ENCODE data around the gene PTPN7.
"Not testable (repeated sequence)": the region's sequence is repeated elsewhere in the genome, so short reads cannot be mapped to it uniquely, and the experiment has no call there.

Gene PTPN7

DNA sequence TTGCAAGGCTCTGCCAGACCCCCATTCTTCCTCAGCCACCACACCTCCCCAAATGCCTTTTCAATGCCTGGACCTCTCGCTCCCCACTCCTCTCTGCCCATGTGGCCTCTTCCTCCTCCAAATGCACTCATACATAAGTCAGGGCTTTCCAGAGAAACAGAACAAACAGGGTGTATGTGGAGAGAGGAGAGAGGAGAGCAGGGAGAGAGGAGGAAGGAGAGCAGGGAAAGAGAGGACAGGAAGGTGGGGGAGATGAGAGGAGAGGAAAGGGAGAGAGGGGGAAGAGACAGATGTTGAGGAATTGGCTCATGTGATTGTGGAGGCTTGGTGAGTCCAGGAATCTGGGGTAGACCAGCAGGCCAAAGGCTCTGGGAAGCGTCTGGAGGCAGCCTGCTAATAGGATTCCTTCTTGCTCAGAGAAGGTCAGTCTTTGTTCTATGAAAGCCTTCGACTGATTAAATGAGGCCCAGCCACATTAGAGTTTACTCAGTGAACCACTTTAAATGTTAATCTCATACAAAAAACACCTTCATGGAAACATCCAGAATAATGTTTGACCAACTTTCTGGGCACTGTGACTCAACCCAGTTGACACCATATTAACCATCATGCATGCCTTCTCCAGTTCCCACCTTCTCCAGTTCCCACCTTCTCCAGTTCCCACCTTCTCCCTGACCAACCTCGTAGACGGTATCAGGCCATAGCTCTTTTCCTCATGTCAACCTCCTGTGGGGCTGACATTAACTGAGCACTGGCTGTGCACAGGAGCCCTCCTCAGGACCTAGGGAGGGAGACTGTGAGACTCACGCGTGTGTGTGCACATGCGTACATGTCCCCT, 21.9 kb upstream of the PTPN7 start:
- H3K4me3 ChIP-seq (ENCODE audit: low read length), result no peak overlapping the region
- TF ChIP-seq ZNF274 (IDR thresholded peaks at IDR 0.05; ENCODE audit: low read depth, low read length), result no peak

DNA sequence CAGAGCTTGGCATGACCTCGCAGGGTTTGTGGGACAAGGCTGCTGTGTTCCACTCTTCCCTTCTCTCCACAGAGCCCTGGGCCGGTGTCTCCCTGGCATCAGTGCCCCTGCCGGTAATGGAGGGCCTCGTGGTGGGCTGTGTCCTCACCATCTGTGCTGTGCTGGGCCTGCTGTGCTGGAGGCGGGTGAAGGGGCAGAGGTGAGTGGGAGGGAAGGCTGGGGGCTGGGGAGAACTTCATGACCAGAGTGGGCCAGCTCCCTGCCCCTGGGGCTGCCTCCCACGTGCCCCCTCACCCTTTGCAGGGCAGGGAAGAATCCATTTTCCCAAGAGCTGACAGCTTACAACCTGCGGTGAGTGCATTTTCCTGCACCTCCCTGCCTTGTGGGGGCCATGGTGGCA, 21.2 kb upstream of the PTPN7 start:
- no peak overlapping the region for H3K4me3 ChIP-seq (ENCODE audit: low read length)
- TF ChIP-seq ZNF274 (IDR thresholded peaks at IDR 0.05; ENCODE audit: low read depth, low read length), result no peak

DNA sequence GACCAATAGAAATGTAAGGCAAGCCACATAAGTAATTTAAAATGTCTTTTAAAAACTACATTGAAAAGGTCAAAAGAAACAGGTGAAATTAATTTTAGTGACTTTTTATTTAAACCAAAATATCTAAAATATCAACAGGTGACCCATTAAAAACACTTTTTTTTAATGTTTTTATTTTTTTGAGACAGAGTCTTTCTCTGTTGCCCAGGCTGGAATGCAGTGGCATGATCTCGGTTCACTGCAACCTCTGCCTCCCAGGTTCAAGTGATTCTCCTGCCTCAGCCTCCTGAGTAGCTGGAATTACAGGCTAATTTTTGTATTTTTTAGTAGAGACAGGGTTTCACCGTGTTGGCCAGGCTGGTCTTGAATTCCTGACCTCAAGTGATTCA, 20.3 kb upstream of the PTPN7 start:
- H3K4me3 ChIP-seq (ENCODE audit: low read length), result not testable (repeated sequence)

DNA sequence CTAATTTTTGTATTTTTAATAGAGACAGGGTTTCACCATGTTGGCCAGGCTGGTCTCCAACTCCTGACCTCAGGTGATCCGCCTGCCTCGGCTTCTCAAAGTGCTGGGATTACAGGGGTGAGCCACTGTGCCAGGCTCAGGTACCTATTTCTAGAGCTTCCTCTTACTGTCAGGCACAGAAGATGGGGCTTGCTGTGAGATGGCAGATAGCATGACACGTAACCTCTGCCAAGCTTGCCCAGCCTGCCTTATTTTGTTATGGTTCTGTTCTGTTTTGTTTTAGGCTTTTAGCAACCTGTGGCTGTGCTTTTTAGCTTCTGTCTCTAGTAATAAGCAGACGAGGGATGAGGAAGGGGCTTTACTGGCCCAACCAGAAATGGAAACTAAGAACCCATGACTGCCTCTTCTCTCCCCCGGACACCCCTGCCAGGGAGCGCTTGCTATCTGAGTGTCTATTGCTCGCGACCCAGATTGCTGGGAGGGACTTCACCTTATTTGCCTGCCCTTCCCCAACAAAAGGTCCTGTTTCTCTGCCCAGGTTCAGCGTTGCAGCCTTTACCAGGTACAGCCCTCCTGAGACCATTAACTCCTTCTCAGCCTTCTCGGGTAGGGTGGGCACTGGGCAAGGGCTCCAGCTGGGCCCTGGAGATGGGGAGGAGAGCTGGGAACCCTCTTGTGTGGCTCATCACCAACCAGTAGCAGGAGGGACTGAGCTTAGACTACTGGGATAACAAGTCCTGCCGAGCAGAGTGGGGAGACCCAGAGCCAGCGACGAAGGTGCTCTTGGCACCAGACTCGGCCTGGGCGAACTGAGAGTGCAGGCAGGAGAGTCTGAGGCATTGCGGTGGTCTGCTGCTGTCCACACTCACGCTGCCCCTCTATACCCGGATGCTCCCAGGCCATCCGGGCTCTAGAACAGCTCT, 19.7 kb upstream of the PTPN7 start:
- TF ChIP-seq ZNF274 (IDR thresholded peaks at IDR 0.05; ENCODE audit: low read depth, low read length), result no peak
- H3K4me3 ChIP-seq (ENCODE audit: low read length), result no peak overlapping the region

DNA sequence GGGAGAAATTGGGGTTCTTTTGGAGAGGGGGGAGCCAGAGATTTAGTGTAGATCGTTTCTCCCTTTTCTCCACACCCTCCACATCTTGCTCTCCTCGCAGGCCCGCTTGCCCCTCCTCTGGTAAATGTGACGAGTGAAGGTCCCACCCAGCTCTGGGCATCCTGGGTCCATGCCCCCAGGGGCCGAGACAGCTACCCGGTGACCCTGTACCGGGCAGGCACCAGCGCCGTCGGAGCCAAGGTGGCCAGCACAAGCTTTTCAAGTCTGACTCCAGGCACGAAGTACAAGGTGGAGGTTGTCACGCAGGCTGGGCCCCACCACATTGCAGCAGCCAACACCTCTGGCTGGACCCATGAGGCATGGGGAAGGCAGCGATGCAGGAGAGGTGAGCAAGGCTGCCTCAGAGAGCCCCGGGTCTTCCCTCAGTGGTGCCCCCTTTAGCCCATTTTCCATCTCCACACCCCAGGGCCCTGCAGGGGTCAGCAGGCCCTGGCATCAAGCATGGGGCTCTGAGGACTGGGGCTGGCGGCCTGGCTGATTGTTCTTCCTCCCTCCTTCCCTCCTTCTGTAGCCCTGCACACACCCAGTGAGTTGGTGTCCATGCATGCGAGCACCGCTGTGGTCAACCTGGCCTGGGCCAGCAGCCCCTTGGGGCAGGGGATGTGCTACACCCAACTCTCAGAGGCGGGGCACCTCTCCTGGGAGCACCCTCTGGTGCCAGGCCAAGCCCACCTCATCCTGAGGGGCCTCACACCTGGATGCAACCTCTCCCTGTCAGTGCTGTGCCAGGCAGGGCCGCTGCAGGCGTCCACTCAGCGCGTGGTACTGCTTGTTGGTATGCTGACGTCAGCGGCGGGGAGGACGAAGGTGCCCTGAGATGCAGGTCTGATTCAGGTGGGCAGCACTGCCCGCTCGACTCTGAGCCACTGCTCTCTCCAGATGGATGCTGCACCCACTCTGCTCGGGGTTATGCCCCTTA, 16.8 kb upstream of the PTPN7 start:
- H3K4me3 ChIP-seq (ENCODE audit: low read length), result no peak overlapping the region
- no peak for TF ChIP-seq ZNF274 (IDR thresholded peaks at IDR 0.05; ENCODE audit: low read depth, low read length)

DNA sequence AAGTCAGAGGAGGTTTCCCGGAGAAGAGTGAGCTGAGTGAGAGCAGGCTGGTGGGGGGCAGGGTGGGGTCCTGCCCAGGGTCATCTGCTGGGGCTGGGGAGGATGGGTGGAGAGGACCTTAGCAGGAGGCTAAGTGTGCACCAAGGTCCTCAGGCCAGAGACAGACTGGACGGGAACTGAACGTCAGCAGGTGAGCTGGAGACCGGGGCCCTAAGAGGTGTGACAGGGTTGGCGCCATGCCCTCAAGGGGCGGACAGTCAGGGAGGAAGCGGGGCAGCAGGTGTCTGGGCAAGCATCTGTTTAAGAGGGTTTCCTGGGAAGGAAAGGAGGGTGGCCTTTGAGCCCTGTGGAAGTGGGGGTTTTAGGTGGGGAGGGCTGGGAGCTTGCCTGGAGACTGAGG, 13.6 kb upstream of the PTPN7 start:
- no peak overlapping the region for H3K4me3 ChIP-seq (ENCODE audit: low read length)
- no peak for TF ChIP-seq ZNF274 (IDR thresholded peaks at IDR 0.05; ENCODE audit: low read depth, low read length)

DNA sequence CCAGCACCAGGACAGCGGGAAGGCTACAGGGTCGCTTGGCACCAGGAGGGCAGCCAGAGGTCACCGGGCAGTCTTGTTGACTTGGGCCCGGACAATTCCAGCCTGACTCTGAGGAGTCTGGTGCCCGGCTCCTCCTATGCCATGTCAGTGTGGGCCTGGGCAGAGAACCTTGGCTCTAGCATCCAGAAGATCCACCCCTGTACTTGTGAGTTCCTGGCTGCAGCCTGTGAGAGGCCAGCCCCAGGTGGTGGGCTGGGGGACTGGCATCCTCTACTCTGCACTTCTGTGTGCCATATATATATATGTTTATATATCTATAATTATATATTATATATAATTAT, 11.6 kb upstream of the PTPN7 start:
- TF ChIP-seq ZNF274 (IDR thresholded peaks at IDR 0.05; ENCODE audit: low read depth, low read length), result no peak
- no peak overlapping the region for H3K4me3 ChIP-seq (ENCODE audit: low read length)

DNA sequence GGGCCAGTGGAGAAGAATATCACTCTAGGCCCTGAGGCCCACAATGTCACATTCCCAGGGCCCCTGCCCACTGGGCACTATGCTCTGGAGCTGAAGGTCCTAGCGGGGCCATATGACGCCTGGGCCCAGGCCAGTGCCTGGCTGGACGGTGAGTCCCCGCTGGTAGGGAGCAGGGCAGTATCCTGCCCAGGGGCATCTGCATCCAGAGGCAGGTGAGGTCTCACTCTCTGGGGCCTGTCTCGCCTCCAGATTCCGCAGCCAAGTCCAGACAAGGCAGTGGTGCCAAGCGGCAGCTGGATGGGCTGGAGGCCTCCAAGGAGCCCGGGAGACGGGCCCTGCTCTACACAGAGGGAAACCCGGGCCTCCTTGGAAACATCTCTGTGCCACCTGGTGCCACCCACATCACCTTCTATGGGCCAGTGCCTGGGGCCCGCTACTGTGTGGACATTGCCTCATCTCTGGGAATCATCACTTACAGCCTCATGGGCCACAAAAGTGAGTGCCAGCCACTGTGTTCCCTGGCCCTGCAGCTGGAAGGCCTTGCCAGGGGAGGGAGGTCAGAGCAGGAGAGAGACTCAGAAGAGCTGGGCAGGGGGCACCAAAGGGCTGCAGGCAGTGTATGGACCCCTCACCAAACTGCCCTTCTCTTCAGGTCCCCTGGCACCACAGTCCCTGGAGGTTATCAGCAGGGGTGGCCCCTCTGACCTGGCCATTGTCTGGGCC, 11.1 kb upstream of the PTPN7 start:
- TF ChIP-seq ZNF274 (IDR thresholded peaks at IDR 0.05; ENCODE audit: low read depth, low read length), result no peak
- H3K4me3 ChIP-seq (ENCODE audit: low read length), result no peak overlapping the region

DNA sequence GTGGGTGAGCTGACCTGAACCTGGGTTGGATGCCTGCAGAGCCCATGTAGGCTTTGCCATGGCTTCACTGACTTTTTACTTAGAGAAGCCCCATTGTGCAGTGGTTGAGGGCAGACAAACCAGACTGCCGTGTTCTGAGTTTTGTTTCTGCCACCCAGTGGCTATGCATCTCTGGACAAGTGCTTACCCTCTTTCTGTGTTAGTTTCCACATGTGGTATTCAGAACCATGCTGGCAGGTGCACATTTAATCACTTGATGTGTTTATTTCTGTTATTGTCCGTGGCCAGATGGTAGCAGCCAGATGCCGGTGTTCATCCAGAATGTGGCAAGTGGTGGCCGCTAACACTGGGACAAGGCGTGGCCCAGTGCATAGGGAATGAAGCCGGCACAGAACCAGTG, 10.3 kb upstream of the PTPN7 start:
- no peak overlapping the region for H3K4me3 ChIP-seq (ENCODE audit: low read length)
- no peak for TF ChIP-seq ZNF274 (IDR thresholded peaks at IDR 0.05; ENCODE audit: low read depth, low read length)

DNA sequence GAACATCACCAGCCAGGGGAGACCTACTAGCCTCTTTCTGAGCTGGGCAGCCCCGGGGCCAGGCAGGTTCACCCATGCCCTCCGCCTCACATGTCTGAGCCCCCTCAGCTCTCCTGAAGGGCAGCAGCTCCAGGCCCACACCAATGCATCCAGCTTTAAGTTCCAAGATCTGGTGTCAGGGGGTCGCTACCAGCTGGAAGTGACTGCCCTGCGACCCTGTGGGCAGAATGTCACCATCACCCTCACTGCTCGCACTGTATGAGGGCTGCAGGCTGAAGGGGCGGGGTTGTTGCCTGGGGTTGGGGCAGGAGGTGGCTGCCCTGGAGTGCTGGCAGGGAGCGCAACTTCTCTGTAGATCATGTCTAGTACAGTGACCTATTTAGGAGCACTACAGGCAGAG, 8.5 kb upstream of the PTPN7 start:
- no peak overlapping the region for H3K4me3 ChIP-seq (ENCODE audit: low read length)
- no peak for TF ChIP-seq ZNF274 (IDR thresholded peaks at IDR 0.05; ENCODE audit: low read depth, low read length)

DNA sequence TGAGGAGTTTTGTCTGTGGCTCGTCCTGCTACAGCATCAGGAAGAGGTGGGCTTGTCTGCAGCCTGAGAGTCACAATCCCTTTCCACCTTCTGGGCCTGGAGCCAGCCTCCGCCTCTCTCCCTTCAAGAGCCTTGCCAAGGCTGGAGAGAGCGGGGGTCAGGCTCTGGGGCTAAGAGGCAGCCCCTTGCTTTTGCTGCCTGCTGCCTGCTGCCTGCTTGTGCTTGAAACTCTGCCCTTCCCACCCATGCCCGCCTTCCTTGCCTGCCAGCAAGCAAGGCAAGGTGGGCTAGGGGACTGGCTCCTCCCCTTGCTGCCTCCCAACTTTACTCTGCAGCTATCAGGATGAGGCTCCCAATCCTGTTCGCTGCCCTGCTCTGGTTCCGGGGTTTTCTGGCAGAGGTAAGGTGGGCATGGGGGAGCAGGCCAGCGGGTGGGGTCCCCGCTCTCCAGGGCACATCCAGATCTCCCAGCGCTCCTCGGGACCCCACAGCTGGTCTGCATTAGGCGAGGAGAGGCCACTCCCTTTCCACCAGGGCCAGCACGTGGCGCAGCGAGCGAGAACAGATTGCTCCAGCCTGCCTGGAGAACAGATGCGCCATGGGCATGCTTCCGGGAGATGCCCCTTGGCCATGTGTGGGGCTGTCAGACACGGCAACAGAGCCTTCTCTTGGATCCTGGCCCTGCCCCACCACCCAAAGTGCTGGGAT, 7.5 kb upstream of the PTPN7 start:
- no peak overlapping the region for H3K4me3 ChIP-seq (ENCODE audit: low read length)
- no peak for TF ChIP-seq ZNF274 (IDR thresholded peaks at IDR 0.05; ENCODE audit: low read depth, low read length)

DNA sequence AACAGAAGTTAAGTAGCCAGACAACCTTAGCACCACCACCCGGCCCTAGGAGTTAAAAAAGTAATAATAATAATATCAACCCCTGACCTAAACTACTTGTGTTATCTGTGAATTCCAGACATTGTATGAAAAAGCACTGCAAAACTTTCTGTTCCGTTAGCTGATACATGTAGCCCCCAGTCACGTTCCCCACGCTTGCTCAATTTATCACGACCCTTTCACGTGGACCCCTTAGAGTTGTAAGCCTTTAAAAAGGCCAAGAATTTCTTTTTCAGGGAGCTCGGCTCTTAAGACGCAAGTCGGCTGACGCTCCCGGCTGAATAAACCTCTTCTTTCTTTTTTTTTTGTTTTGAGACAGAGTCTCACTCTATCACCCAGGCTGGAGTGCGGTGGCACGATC, 6.7 kb upstream of the PTPN7 start:
- not testable (repeated sequence) for H3K4me3 ChIP-seq (ENCODE audit: low read length)

All from GM08714 (cell line).